ENCODE measurements around the gene PLCB2.

DNA sequence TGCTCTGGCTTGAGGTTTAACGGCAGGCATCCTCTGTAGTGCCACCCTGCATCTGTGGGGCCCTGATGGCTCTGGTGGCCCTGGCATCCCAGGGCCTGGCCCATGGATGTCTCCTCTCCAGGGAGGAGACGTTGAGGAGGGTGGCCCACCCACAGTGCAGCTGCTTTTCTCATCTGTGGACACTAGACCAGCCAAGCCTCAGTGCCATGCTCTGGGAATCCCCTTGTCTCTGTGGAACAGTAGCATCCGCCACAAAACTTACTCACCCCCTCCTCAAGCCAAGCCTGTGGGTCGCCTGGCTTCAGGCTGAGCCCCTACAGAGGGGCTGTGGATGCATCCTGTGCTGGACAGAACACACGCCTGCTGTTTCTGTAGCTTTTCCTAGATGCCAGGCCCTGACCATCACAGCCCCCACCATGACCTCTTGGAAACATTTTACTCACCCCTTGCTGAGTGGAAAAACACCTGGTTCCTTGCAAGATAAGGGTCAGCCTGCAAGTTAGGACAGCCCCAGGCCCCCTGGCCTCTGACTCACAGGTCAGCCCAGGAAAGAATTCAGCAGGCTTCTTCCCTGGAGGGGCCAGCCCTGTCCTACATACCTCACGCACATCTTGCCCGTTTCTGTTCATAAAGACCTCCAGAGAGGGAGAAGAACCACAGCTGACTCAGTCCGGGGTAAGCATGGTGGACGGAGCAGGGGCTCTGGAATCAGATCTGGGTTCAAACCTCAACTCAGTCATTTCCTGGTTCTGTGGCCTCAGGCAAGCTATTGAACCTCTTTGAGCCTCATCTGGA lies 49.9 kb downstream of the PLCB2 start:
- TF ChIP-seq, protein P1, sequence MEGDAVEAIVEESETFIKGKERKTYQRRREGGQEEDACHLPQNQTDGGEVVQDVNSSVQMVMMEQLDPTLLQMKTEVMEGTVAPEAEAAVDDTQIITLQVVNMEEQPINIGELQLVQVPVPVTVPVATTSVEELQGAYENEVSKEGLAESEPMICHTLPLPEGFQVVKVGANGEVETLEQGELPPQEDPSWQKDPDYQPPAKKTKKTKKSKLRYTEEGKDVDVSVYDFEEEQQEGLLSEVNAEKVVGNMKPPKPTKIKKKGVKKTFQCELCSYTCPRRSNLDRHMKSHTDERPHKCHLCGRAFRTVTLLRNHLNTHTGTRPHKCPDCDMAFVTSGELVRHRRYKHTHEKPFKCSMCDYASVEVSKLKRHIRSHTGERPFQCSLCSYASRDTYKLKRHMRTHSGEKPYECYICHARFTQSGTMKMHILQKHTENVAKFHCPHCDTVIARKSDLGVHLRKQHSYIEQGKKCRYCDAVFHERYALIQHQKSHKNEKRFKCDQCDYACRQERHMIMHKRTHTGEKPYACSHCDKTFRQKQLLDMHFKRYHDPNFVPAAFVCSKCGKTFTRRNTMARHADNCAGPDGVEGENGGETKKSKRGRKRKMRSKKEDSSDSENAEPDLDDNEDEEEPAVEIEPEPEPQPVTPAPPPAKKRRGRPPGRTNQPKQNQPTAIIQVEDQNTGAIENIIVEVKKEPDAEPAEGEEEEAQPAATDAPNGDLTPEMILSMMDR (IDR thresholded peaks at IDR 0.05; ENCODE audit: insufficient read depth, low read length) = no peak
- no peak for TF ChIP-seq POLR2AphosphoS5 (IDR thresholded peaks at IDR 0.05; ENCODE audit: low read depth)
- TF ChIP-seq, protein P2, sequence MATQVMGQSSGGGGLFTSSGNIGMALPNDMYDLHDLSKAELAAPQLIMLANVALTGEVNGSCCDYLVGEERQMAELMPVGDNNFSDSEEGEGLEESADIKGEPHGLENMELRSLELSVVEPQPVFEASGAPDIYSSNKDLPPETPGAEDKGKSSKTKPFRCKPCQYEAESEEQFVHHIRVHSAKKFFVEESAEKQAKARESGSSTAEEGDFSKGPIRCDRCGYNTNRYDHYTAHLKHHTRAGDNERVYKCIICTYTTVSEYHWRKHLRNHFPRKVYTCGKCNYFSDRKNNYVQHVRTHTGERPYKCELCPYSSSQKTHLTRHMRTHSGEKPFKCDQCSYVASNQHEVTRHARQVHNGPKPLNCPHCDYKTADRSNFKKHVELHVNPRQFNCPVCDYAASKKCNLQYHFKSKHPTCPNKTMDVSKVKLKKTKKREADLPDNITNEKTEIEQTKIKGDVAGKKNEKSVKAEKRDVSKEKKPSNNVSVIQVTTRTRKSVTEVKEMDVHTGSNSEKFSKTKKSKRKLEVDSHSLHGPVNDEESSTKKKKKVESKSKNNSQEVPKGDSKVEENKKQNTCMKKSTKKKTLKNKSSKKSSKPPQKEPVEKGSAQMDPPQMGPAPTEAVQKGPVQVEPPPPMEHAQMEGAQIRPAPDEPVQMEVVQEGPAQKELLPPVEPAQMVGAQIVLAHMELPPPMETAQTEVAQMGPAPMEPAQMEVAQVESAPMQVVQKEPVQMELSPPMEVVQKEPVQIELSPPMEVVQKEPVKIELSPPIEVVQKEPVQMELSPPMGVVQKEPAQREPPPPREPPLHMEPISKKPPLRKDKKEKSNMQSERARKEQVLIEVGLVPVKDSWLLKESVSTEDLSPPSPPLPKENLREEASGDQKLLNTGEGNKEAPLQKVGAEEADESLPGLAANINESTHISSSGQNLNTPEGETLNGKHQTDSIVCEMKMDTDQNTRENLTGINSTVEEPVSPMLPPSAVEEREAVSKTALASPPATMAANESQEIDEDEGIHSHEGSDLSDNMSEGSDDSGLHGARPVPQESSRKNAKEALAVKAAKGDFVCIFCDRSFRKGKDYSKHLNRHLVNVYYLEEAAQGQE (IDR thresholded peaks at IDR 0.05; ENCODE audit: insufficient replicate concordance, low read depth) = no peak
